BLaER1 treated with 17β-estradiol and CSF1 and Interleukin-3, amounts not matched to agents 10 nM and 100 nM (cell line): Measurements from ENCODE around the gene FMR1.

ENCODE experiments used
- H3K27ac ChIP-seq, 11 experiments: shearing (Covaris generic); formaldehyde crosslinking; 2 replicates each; pipeline ENCODE4 v1.8.1; 2022
- H3K27me3 ChIP-seq, 11 experiments: shearing (Covaris generic); formaldehyde crosslinking; 2 replicates each; pipeline ENCODE4 v1.8.1; 2022
- H3K36me3 ChIP-seq, 11 experiments: shearing (Covaris generic); formaldehyde crosslinking; 2 replicates each; pipeline ENCODE4 v1.8.1; 2022
- H3K4me1 ChIP-seq, 10 experiments: shearing (Covaris generic); formaldehyde crosslinking; 2 replicates each; pipeline ENCODE4 v1.8.1; 2022
- H3K4me2 ChIP-seq, 11 experiments: shearing (Covaris generic); formaldehyde crosslinking; 2 replicates each; pipeline ENCODE4 v1.8.1; 2022
- H3K4me3 ChIP-seq, 10 experiments: shearing (Covaris generic); formaldehyde crosslinking; 2 replicates each; pipeline ENCODE4 v1.8.1; 2022
- H3K9ac ChIP-seq, 11 experiments: shearing (Covaris generic); formaldehyde crosslinking; 2 replicates each; pipeline ENCODE4 v1.8.1; 2022
- H3K9me3 ChIP-seq, 11 experiments: shearing (Covaris generic); formaldehyde crosslinking; replicated peaks in 1 of 11; 2 replicates each; pipeline ENCODE4 v1.8.1; 2022
- H4K20me1 ChIP-seq, 11 experiments: shearing (Covaris generic); formaldehyde crosslinking; 2 replicates each; pipeline ENCODE4 v1.8.1; 2022
- Cebpa-rat ChIP-seq, 11 experiments: shearing (Covaris generic); IDR thresholded peaks; 2 replicates each; pipeline ENCODE4 v1.8.1; 2022

FMR1 gene

DNA sequence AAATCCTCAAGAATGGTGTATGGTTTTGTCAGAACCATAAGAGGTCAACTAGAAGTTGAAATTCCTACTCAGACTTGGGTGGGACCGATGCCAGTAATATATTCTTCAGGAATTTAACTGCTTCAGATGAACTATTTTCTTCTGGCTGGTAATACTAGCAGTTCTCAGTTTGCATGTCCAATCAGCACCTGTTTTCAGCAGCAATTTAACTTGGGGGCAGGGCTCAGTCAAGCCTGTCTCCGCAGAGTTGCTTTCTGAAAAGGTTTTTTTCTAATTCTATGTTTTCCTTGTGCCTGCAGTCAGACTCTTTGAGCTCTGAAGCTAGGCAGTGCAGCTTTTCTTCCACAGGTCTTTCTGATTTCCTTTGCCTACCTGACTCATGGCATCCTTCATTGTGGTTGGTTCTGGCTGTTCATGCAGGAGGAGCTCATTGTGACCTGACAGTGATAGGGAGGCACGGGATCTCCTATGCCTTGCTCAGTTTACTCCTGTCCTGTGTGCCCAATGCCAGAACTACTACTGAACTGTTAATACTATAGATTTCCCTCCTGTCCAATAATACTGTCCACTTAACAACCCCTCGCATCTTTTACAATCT, 17.3 kb upstream of the FMR1 start:
- no peaks in the 10 kb centered on the region for H4K20me1 ChIP-seq
- no peak overlapping the region for H3K4me3 ChIP-seq
- no peaks in the 10 kb centered on the region for H3K36me3 ChIP-seq
- no peak for TF ChIP-seq Cebpa-rat (IDR thresholded peaks at IDR 0.05)
- H3K27me3 ChIP-seq = peaks cover 26 to 62% (median 43%) of the 10 kb centered on the region in 11 experiments
- H3K27ac ChIP-seq = no peak overlapping the region
- H3K4me2 ChIP-seq = no peak overlapping the region
- H3K9me3 ChIP-seq = peaks cover 16 to 24% (median 20%) of the 10 kb centered on the region in 11 experiments
- H3K9ac ChIP-seq = no peak overlapping the region
- H3K4me1 ChIP-seq = no peaks in the 10 kb centered on the region

DNA sequence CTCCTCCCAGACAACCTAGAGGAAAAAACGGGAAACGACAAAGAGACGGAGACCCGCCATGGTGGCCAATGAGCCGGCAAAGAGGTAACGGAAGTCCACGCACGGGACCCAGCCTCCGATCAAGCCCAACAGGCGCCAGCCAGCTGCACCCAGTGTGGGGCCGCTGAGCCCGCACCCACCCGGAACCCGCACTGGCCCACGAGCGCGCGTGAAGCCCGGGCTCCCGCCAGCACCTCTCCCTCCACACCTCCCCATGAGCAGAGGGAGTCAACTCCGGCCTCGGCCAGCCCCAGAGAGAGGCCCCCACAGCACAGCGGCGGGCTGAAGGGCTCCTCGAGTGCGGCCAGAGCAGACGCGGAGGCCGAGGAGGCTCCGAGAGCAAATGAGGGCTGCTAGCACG, 14.6 kb upstream of the FMR1 start:
- Histone ChIP-seq H3K4me2 (no peak overlapping the region), H3K4me3 (no peak overlapping the region), H3K27me3 (peaks cover 11 to 71% (median 51%) of the 10 kb centered on the region in 11 experiments), H3K9ac (no peak overlapping the region), H3K27ac (no peak overlapping the region), H3K36me3 (no peaks in the 10 kb centered on the region), H4K20me1 (no peaks in the 10 kb centered on the region), H3K9me3 (peaks cover 11 to 24% (median 14%) of the 10 kb centered on the region in 11 experiments; a peak in 21 of 22 replicates), H3K4me1 (peaks cover 0 to 15% (median 5%) of the 10 kb centered on the region in 10 experiments; a peak in 8 of 20 replicates)
- TF ChIP-seq Cebpa-rat (IDR thresholded peaks at IDR 0.05) = no peak

DNA sequence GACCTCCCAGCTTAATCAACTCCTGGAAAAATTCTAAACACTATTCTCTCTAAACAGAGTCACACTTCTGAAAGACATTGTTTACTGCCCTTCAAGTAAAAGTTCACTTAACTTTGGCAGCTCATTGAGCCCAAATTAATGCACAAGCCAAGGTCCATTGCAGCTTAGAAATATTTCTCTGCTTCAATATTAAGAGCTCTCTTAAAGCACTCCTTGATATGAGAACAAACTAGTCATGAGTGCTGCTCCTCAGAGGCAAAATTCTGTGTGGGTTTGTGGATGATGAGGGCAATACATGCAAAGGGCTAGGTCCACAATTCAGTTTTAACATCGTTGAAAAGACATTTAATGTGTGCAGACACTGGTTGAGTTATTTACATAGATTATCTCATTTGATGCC, 12.8 kb upstream of the FMR1 start:
- no peaks in the 10 kb centered on the region for H4K20me1 ChIP-seq
- TF ChIP-seq Cebpa-rat (IDR thresholded peaks at IDR 0.05) = no peak
- H3K4me3 ChIP-seq = no peak overlapping the region
- H3K36me3 ChIP-seq = no peaks in the 10 kb centered on the region
- peaks cover 0 to 15% (median 5%) of the 10 kb centered on the region in 10 experiments; a peak in 8 of 20 replicates for H3K4me1 ChIP-seq
- peaks cover 11 to 24% (median 14%) of the 10 kb centered on the region in 11 experiments; a peak in 21 of 22 replicates for H3K9me3 ChIP-seq
- H3K9ac ChIP-seq = no peak overlapping the region
- peaks cover 10 to 74% (median 53%) of the 10 kb centered on the region in 11 experiments; a peak in 21 of 22 replicates for H3K27me3 ChIP-seq
- no peak overlapping the region for H3K27ac ChIP-seq
- H3K4me2 ChIP-seq = no peak overlapping the region

DNA sequence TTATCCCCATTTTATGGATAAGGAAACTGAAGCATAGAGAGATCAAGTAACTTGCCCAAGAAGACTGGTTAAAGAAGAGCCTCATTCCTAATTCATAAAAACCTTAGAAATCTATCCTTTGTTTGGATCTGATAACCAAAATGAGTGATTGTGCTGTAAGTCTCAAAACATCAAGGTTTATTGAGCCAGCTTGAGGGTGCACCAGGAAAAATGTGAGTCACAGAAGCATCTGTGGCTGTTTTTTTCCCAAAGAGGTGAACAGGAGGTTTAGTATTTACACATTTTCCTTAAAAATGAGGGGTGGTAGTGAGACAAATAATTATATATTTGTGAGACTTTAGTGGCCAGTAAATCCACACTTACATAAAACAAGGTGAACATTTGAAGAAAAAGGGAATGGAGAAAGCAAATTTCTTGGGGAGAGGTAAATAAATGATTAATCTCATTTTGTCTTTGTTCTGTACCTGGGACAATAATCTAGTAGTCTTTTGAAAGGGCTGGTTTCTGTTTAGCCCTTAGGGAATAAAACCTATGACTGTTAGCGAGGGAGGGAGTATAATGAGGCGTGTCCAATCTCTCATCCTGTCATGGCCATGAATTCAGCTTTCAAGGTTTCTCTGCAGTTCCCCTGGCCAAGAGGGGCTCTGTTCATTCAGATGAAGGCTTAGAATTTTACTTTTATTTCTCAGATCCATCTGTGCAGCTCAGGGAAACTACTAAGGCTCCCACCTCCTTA, 12.2 kb upstream of the FMR1 start:
- Histone ChIP-seq H3K4me3 (no peak overlapping the region), H3K4me2 (peak overlapping the region in 1 of 11 experiments; percentile 23; a peak in 1 of 22 replicates), H3K36me3 (no peaks in the 10 kb centered on the region), H3K4me1 (peaks cover 0 to 15% (median 5%) of the 10 kb centered on the region in 10 experiments; a peak in 8 of 20 replicates), H3K9me3 (peaks cover 11 to 24% (median 14%) of the 10 kb centered on the region in 11 experiments; a peak in 21 of 22 replicates), H3K27ac (no peak overlapping the region), H3K27me3 (peaks cover 4 to 71% (median 47%) of the 10 kb centered on the region in 11 experiments; a peak in 21 of 22 replicates), H3K9ac (no peak overlapping the region), H4K20me1 (no peaks in the 10 kb centered on the region)
- TF ChIP-seq Cebpa-rat (IDR thresholded peaks at IDR 0.05) = no peak

DNA sequence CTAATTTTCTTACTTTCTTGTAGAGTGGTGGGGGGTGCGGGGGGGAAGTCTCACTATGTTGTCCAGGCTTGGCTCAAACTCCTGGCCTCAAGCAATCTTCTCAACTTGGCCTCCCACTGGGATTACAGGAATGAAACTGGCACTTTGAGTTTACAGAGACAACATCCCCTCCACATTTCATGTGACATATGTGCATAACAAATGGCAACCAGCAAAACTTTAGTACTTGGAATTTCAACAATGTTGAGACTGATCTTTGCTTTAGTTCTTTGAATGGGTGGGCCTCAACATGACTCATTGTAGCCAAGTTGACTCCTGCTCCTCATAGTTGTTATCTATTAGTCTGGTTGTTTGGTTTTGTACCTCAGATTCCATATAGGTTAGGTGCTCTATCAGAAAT, 11.4 kb upstream of the FMR1 start:
- Histone ChIP-seq H3K36me3 (no peaks in the 10 kb centered on the region), H3K4me3 (no peak overlapping the region), H3K27ac (no peak overlapping the region), H3K4me1 (peaks cover 0 to 15% (median 5%) of the 10 kb centered on the region in 10 experiments; a peak in 8 of 20 replicates), H4K20me1 (no peaks in the 10 kb centered on the region), H3K9ac (no peak overlapping the region), H3K4me2 (no peak overlapping the region), H3K27me3 (peaks cover 0 to 68% (median 47%) of the 10 kb centered on the region in 11 experiments; a peak in 19 of 22 replicates), H3K9me3 (peaks cover 11 to 24% (median 14%) of the 10 kb centered on the region in 11 experiments; a peak in 21 of 22 replicates)
- TF ChIP-seq Cebpa-rat (IDR thresholded peaks at IDR 0.05) = no peak

DNA sequence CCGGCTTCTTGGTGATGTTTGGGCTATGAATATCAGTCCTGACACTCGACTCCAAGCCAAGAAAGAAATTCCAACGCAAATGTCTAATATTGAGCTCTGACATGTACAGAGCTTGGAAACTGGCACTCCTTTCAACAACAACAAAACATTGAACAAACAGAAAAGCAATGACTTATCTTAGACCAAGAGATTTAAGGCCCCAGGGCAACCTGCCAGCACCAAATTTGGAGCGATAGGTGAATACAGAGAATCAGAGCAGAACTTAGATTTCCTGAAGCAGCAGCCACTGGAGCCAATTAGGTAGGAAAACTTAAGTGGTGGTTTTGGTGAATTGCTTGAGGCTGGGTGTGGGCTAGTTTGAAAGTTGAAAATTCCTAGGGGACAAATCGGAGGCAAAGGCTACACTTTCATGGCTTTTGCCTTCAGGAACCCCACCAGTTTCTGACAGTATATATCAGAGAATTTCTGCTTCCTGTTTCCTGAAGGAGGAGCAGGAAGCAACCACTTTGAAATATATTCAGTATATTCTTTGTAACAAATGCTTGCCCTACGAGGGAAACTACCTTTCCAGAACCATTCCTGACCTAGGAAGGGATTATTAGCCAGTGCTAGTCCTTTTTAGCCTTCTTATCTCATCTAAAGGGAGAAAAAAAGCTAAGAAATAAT, 10.1 kb upstream of the FMR1 start:
- Histone ChIP-seq H3K4me3 (no peak overlapping the region), H3K9ac (no peak overlapping the region), H3K4me2 (peak overlapping the region in 8 of 11 experiments; percentile 2 to 31 (median 12); a peak in 7 of 22 replicates), H3K9me3 (peaks cover 8 to 19% (median 9%) of the 10 kb centered on the region in 11 experiments; a peak in 21 of 22 replicates), H4K20me1 (no peaks in the 10 kb centered on the region), H3K36me3 (no peaks in the 10 kb centered on the region), H3K4me1 (peaks cover 0 to 15% (median 5%) of the 10 kb centered on the region in 10 experiments; a peak in 8 of 20 replicates), H3K27ac (no peak overlapping the region), H3K27me3 (peaks cover 0 to 68% (median 52%) of the 10 kb centered on the region in 11 experiments; a peak in 19 of 22 replicates)
- no peak for TF ChIP-seq Cebpa-rat (IDR thresholded peaks at IDR 0.05)

DNA sequence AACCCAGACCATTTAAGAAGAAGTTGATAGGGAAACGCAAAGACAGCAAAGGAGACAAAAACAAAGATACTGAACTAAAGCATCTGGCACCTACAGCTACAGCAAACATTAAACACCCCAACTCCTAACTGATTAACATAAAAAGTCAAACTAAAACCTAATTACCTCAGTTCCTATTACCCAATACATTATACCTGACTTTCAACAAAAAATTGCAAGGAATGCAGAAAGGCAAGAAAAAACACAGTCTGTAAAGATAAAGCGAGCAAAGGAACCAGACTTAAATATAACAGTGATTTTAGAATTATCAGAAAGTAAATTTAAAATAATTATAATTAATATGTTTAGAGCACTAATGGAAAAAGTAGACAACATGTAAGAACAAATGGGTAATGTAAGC, 9.4 kb upstream of the FMR1 start:
- Histone ChIP-seq H3K4me2 (0 out of 22 replicates have a peak overlapping the region, but pooled peaks of 2 of the 11 experiments have one; percentile 10 to 21), H3K9ac (no peak overlapping the region), H3K4me3 (no peak overlapping the region), H3K27me3 (peaks cover 0 to 75% (median 58%) of the 10 kb centered on the region in 11 experiments; a peak in 19 of 22 replicates), H3K27ac (no peak overlapping the region), H3K36me3 (no peaks in the 10 kb centered on the region), H4K20me1 (no peaks in the 10 kb centered on the region), H3K4me1 (peaks cover 0 to 15% (median 5%) of the 10 kb centered on the region in 10 experiments; a peak in 8 of 20 replicates), H3K9me3 (peaks cover 1 to 12% (median 3%) of the 10 kb centered on the region in 11 experiments; a peak in 21 of 22 replicates)
- TF ChIP-seq Cebpa-rat (IDR thresholded peaks at IDR 0.05) = no peak

DNA sequence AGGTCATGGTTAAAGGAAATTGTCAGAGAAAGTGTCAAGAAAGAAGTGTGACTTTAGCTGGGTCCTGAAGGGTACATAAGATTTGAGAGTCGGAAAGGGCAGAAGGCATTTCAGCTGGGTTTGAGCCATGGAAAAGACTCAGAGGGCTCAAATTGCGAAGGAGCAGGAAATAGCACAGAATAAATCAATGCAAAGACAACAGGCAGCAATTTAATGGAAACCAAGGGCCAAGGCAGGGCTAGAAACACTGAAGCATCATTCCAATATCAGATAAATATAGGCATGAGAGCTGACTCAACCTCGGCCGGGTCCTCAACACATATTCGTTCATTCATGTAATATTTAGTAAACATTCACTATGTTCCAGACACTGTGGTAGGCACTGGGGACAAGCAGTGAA, 3.6 kb upstream of the FMR1 start:
- no peak overlapping the region for H3K27ac ChIP-seq
- H3K4me3 ChIP-seq = no peak overlapping the region
- no peak overlapping the region for H3K9ac ChIP-seq
- peaks cover 23 to 68% (median 52%) of the 10 kb centered on the region in 11 experiments for H3K27me3 ChIP-seq
- H3K4me2 ChIP-seq = no peak overlapping the region
- peaks cover 0 to 7% (median 0%) of the 10 kb centered on the region in 11 experiments; a peak in 2 of 22 replicates for H3K9me3 ChIP-seq
- peaks cover 0 to 4% (median 0%) of the 10 kb centered on the region in 10 experiments; a peak in 3 of 20 replicates for H3K4me1 ChIP-seq
- H4K20me1 ChIP-seq = peaks cover 0 to 5% (median 2%) of the 10 kb centered on the region in 11 experiments; a peak in 10 of 22 replicates
- H3K36me3 ChIP-seq = no peaks in the 10 kb centered on the region
- no peak for TF ChIP-seq Cebpa-rat (IDR thresholded peaks at IDR 0.05)
